GM19452 (cell line): Measurements from ENCODE around the gene PGM5.
"Not testable (repeated sequence)": the region's sequence is repeated elsewhere in the genome, so short reads cannot be mapped to it uniquely, and the experiment has no call there.

Source experiments
- ATAC-seq: cut with Tn5 transposase; IDR thresholded peaks from one replicate; pipeline ENCODE4 v1.9.1; 2021; ENCODE audit not compliant: unreplicated experiment

Gene PGM5

DNA sequence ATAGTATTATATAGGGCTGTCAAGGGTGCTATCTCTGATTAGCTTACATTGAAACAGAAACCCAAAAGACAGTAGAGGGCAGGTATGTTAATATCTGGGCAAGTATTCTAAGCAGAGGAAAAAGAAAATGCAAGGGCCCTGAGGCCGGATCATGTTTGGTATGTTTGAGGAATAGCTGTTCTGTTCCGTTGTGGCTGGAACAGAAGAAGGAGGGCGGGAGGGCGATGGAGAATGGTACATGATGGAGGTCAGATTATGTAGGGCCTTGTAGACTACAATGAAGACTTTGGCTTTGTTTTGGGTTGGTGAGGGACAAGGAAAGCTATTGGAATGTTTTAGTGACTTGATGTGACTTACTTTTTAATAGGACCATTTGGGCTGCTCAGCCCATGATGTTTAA lies 19.4 kb downstream of the PGM5 start:
- ATAC-seq, result not testable (repeated sequence)

DNA sequence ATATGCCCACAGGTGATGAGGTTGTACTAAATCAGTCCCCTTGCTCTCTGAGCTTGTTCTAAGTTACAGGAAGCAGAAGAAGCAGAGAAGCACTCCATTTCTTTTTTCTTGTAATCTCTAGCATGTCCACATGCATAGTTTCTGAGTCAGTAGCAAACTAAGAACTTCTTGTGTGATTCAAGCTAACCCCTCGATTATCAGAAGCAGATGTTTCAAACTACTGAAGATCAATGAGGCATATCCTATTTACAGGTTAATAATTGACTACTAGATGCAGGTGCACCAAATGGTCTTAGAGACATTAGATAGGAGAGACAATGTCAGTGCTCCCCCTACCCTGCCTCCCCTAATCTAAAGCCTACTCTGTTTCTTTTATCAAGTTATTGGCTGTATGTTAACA lies 21.3 kb downstream of the PGM5 start:
- not testable (repeated sequence) for ATAC-seq

DNA sequence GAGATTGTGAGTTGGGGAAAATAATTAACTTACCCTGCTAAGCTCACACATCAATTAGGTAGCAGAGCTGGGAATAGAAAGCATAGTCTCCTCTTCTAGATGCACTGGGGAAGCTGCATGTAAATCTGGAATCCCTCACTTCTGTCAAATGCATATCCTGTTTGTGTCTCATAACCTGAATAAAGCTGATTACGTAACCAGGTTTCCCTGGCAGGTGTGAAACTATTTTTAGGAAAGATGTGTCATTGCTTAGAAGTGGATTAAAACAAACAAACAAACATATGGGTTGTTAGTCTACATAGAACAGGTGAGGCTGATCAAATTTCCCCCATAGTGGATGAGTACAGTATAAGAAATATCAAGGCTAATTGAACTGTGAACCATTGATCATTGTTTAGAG lies 27.5 kb downstream of the PGM5 start:
- ATAC-seq, result not testable (repeated sequence)

DNA sequence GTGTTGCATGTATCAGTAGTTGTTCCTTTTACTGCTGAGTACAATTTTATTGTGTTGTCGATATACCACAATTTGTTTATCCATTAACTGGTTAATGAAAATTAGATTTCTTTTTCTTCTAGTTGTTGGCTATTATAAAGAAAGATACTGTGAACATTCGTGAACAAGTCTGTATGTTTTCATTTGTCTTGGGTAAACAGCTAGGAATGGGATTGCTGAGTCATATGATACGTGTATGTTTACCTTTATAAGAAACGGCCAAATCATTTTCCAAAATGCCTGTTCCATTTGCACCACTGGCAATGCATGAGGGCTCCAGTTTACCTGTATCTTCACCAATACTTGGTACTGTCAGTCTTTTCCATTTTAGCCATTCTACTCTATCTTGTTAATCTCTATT lies 33.1 kb downstream of the PGM5 start:
- not testable (repeated sequence) for ATAC-seq

DNA sequence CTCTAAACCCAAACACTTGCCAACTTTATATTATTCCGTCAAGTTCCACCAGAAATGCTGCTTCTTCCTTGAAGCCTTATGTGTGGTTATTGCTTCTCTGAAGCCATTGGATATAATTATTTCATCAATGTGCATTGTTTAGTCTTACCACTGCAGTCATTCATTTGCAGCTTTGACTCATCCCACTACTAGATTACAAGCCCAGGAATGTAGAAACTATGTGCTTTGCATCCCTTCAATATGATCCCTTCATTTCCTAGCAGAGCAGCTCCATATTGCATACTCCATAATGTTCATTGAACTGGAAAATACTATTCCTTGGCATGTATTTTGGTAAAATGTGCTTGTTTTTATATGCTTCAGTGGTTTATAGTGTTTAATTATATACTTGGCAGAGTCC lies 34.3 kb downstream of the PGM5 start:
- not testable (repeated sequence) for ATAC-seq

DNA sequence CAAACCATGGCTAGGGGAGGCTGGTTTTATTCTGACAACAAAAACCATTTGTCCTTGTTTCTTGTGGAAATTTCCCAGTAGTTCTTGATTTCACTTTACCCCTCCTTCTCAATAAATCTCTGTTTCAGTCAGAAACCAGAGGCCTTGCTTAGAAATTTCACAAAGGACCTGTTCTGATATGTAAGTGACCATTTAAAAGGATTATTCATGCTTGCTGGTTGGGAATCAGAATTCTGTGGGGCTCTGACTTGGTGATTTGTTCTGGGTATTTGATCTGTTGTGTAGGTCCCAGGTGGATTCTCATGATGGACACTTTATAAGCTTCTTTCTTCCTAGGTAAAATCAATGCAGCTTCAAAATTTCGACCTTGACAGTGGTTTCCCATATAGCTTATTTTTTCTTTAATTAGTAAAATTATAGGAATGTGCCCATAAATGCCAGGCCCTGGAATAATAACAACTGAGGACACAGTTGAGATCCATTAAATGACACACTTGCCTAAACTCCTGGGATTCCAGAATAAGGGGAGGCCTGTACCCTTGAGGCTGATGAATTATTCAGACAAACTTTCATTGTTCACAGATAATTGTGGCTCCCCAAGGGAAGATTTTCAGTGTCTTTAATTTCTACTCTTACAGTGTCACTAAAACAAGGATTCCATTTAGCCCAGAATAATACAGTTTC lies 40.1 kb downstream of the PGM5 start:
- not testable (repeated sequence) for ATAC-seq

DNA sequence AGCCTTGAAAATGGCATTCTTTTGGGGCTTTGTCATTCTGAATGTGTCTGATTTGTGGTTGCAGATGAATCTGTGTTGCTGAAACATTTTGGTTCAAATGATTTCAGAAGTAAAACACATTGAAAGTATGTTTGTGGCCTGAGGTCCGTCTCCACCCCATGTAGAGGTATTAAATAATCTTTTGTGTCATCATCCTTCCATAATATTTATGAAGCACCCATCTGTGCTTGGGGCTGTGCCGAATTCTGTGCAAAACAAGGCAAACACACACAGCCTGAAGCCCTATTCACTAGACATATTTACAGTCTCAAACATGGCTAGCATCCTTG lies 40.6 kb downstream of the PGM5 start:
- not testable (repeated sequence) for ATAC-seq

DNA sequence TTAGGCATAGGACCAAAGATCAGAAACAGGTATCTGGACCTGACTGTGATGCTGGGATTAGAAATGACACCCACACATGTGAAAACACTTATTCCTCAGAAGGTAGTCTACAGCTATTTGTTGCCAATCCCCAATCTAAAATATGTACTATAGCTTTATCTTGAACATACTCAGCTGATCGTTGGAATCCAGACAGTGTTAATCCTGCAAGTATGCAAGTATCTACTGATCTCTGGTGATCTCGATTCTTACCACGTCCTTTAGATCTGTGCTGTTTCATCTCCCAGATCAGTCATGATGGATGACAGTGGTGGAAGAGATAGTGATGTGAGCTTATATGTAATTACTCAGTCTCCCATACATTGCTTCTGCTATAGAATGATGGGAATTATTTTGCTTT lies 41.4 kb downstream of the PGM5 start:
- ATAC-seq, result not testable (repeated sequence)

DNA sequence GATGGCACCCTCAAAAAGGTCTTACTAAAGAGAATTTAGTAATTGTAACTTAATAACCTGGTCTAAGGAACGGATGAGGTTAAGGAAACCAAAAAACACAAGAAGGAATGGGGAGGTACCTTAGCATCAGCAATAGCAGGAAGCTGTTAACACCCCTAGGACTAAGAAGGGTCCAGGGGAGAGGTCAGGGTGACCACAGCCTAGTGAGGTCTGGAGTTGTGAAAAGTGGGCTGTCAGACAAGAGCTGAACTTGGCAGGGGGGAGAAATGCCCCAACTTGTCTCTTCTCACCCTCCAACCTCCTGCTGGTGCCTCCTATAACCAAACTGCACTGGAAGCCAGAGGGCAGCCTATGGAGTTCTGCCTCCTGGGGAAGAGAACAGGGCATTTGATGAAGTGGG lies 41.9 kb downstream of the PGM5 start:
- ATAC-seq, result not testable (repeated sequence)

DNA sequence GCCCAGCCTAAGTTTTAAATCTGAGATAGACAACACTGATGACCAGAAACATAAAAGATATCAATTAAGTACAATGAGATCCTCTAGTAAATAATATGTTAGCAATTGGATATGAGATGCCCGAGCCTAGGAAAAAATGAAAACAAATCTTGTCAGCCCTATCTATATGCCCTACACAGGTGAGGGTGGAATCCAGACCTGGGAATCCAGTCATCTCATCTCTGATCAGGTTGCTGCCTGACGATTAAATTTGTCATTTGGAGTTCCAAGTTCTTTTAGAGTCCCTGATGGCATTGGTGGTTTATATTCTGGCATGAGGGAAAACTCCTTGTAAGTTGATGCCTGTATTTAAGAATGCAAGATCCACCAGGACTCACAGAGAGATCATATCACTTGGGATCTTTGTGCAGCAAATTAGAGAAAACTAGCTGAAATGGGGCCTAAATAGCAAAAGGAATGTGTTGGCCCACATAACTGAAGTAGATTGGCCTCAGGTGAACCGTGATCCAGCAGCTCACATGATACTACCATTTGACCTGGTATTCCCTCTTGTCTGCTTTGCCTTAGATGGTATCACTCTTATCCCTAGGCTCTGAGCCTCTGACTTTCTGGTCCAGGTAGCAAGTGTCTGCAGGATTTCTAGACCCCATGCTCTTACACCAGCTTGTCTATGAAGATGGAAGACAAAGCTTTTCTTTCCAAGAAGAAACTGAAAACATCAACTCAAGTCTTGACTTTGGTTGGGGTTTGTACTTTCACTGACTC lies 48.2 kb downstream of the PGM5 start:
- ATAC-seq, result not testable (repeated sequence)

DNA sequence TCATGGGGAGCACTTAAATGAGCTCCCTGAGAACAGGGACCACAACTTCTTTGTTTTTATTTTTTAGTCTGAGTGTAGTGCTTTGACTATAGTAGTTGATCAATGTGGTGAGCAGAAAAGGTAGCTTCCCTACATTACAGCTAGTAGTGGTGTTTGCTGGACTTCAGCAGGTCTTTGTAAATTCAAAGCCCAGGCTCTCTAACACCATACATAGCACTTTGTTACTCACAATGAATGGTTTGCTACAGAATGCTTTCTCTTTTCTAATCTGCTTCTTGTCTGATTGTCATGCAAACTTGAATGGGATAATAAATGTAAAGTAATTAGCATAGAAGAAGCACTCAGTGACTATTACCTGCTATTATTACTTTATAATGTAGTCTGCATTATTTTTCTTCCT lies 55.5 kb downstream of the PGM5 start:
- ATAC-seq, result not testable (repeated sequence)

DNA sequence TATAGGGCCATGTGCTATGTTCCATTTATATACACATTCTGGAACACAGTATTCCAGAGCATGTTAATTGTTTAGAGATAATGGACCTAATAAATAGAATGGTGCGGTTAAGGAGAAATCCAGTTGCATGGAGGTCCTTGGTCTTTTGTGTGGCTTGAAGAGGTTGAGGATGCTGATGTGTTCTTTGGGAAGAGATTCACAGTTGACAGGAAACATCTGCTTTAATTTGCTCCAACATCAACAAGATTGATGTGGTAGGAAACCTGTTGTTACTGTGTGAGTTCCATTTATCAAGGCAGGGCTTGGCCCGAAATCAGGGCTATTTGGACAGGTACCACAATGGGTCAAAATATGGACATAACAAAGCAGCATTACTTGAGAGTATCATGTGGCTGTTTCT lies 56.3 kb downstream of the PGM5 start:
- ATAC-seq, result not testable (repeated sequence)

DNA sequence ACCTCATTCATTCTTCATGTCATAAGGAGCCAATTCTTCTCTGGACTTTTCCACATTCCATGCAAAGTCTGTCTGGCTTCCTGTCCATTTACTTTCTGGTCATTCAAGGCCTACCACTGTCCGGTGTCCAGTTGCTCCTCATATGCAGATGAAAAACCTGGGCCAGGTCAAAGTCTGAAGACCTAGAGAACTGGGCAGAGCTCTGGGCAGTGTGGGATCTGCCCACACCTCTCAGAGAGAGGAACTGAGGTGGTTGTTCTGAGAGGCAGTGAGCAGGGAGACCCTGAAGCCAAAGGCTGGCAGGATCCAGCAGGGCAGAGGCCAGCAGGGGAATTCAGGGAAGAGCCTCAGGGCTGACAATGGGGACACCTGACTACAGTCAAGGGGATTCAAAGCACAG lies 58.7 kb downstream of the PGM5 start:
- ATAC-seq, result not testable (repeated sequence)

DNA sequence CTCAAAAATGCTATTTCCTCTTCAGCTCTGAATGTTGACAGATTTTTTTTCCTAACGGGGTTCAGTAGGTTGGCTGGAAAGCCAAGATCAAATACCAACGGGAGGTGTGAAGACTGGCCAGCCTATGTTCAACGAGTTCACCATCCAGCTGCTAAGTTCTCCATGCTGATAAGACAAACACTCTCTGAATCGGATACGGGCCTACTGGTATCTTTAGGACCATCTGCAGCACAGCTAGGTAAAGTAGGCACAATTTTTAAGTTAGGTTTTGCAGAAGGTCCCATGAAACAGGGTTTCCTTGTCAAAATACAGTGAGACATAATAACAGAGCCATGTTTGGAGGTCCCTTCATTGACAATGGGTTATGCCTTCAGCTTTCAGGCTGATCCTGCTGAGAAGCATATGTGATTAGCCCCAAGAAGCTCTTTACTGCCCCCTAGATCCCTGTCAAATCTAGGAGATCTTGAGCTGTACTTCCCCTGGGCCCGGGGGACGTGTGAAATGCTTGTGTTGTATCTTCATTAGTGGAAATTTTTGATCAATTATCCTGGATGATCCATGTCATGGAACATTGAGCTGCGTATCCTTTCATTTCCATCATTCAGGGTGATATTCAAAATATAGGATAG lies 60.6 kb downstream of the PGM5 start:
- ATAC-seq, result no peak

DNA sequence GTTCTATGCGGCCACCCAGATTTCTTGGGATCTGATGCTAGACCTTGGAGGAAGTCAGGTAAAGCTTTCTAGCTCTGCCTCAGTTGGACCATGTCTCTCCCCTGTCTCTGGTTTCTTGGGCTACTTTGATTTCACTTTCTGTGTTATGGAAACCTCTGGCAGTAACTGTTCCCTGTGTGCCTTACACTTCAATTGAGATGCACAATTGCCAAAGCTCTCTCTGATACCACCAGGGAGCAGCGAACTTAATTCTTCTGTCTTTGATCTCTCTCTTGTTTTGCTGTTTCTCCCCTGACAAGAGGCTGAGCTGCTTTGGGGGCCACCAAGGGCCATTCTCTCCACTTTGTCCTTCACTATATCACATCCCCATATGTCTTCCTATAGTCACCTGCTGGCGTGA lies 61.4 kb downstream of the PGM5 start:
- no peak for ATAC-seq

DNA sequence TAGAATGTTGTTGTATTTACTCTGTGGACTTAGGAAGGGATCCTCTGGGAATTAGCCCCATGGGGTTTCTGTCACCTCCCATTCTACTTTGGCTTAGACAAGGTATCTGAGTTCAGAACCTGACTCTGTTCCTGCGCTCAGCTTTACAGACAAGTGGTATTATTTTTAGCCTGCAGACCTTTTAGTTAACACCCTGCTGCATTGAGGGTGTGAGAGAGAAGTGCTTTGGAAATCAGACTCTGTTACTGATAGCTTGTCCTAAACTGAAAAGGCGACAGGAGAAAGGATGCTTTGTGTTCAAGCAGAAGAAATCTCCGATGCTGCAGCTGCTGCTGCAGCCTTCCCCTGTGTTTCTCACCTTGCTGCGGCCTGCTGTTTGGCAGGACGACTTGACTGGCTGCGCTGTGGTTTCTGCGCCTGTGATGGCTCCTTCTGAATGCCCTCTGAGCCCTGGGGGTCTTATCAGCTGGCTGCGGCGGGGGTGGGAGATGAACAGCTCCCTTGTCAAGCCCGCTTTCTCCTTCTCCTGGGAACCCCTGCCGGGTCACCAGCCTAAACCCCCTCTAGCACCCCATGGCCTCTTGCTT lies 61.9 kb downstream of the PGM5 start:
- ATAC-seq, result no peak

DNA sequence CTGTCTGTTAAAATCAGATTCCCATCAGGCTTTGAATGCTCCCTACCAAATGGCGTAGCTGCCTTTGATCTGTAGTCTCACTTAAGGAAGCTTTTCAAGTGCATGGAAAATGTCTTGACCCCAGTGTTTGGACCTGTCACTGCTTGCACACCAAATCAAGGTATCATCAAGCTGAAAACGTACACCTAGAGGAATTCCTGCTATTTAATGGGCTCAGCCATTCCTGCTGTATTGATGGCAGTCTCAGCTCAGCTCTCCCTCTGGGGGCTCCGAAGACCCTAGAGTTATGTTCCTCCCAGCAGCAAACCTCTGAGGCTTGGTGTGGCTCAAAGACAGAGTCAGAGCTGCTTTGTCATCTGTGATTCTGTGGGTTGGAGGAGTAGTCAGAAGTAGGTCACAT lies 63.5 kb downstream of the PGM5 start:
- no peak for ATAC-seq

DNA sequence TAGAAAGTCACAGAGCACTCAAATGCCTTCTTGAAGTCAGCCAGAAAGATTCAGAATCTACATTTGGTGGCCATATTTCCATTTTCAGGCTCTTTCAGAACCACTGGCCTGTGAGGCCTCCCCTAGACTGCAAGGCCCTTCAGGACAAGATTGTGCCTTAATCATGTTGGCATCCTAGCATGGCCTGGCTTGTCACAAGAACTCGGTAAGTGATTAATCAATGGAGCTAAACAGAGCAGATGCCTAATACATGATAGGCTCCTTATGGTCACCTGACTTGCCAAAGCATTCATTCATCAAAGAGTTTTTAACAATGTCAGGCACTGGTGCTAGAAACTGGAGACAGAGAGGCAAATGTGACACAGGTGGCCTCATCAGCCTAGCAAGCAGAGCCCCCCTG lies 70.3 kb downstream of the PGM5 start:
- ATAC-seq, result no peak

DNA sequence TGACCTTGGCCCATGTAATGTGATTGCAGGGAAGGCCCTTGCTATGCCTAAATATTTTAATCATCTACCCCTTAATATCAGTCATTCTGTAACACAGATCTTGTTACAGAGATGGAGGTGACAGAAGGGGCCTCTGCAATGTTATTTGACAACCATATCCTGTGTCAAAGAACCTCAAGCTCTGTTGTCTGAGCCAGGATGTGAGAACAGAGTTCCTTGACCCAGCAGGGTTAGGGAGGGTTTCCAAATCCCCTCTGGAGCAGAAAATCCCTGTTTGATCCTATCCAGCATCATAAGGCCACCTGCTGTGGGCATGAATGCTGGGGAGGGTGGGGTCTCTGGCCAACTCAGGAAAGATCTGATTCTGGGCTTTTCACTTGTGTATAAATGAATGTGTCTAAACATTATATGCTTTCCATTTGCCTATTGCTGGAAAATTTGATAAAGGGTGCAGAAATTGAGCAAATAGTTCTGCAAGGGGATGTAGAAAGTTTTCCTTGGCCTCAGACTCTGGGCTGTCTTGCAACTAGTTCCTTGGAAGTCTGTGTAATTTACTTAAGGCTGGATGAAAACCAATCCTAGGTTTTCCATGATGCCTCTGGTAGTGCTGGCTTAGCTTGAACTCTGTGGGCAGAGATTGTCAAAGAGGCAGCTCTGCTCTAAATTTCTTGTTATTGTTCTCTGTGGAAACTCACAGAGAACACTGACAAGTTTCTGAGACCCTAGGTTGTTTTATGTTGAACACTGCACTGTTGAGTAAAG lies 71.0 kb downstream of the PGM5 start:
- ATAC-seq, result no peak

DNA sequence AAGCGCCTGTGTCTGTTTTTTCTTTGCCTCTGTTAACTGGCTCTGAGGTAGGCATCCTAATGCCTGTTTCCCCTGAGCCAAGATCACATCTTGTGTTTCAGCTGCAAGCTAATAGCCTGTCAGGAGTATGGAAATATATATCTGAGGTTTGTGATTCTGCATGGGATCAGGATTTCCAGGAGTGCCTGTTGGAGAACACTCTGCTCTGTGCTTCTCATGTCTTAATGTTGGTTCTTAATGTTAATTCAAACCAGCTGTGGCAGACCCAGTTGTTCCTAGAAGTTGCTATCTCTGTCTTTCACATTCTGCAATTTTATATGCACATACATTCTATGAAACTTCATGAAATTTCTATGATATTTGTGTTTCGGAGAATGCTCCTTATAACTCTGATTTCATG lies 72.1 kb downstream of the PGM5 start:
- ATAC-seq, result no peak

DNA sequence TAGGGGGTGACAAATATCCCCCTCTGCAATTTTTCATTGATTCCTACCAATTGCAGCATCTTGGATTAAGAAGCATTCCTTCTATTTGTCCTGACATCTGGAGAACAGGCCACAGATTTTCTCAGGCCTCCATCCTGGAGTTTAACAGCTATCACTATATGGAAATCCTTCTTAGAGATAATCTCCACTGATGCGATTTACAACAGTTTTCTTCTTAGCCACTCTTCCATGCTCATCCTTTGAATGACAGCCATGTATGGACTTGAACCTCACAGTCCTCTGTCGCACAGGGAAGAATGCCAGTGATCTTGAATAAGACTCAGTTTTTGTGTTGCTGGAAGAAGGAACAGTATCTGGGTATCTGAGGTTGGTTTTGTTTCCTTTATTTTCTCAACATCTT lies 73.2 kb downstream of the PGM5 start:
- no peak for ATAC-seq
